GM19324 (cell line): ENCODE measurements around the gene TRIM14.
"Not testable (repeated sequence)": the region's sequence is repeated elsewhere in the genome, so short reads cannot be mapped to it uniquely, and the experiment has no call there.

ENCODE experiments used
- ATAC-seq: cut with Tn5 transposase; IDR thresholded peaks from one replicate; pipeline ENCODE4 v1.9.1; 2021; ENCODE audit warnings: mild to moderate bottlenecking, moderate library complexity; ENCODE audit not compliant: unreplicated experiment, low FRiP score

The TRIM14 gene

DNA sequence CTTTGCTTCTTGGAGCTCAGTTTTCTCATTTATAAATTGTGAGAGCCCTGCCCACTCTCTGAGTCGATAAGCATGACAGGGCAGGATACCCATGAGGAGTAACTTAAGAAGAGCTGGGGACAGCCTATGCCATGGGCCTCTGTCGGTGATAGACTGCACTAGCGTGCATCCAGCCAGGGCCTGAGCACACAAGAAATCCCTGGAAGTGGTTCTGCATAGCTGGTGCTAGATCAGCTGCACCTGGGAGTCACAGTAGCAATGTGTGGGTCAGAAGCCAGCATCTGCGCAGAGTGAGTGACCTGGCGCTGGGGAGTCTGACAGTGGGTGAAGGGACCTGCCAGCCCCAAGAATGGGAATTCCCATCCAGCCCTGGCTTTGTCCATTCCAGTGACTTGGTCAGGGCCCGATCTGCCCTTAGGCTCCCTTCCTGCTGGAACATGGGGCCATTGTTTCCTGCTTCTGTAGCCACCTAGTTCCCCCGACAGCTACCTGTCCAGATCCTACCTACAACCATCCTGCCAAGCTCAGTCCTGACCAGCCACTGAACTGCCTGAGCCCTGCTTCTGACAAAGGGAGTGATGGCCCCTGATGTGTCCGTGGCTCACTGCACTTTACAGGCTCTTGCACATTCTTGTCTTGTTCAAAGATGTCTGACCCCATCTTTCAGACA is 98.4 kb downstream of the TRIM14 start:
- ATAC-seq, result no peak

DNA sequence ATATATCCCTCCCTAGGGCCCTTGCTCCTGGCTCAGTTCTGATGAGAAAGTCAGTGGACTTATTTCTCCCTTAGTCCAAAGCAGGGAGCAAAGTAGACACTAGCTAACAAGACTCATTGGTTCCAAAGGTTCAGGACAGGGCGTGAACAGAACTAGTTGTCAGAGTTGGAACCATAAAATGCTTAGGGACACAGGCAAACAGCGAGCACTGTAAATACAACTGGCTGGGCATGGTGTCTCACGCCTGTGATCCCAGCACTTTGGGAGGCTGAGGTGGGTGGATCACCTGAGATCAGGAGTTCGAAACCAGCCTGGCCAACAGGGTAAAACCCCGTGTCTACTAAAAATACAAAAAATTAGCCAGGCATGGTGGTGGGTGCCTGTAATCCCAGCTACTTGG is 99.2 kb downstream of the TRIM14 start:
- ATAC-seq, result not testable (repeated sequence)
